Measurements from ENCODE around the gene CCR4.

DNA sequence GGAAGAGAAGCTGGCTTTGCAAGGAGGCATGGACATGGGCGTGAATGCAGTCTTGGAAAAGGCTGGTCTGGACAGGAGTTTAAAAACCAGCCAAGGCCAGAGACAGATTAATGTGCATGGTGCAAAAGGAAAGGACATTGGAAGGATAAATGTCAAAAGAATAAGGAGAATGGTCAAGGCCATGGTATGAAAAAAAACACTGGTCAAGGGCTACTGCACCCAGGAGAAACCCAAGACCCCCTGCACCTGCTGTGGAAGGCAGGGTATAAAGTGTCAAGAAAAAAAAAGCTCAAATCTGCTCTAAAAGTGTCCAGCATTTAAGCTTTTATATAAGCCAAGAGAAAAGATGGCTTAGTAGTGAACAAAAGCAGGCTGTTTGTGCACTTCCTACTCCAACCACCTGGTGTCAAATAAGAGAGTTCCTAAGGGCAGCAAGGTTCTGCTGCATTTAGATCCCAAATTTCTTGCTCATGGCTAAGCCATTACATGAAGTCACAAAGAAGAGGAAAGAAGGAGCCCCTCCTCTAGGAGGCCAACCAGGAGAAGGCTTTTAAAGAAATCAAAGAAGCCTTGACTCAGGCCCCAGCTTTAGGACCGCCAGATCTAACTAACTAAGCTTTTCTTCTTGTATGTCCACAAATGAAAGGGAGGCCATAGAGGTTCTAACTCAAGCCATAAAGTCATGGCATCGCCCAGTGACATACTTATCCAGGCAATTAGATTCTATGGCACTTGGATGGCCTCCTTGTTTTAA is 16.9 kb downstream of the CCR4 start:
- no peak for TF ChIP-seq ZNF24 (IDR thresholded peaks at IDR 0.05)
- TF ChIP-seq, protein P1, sequence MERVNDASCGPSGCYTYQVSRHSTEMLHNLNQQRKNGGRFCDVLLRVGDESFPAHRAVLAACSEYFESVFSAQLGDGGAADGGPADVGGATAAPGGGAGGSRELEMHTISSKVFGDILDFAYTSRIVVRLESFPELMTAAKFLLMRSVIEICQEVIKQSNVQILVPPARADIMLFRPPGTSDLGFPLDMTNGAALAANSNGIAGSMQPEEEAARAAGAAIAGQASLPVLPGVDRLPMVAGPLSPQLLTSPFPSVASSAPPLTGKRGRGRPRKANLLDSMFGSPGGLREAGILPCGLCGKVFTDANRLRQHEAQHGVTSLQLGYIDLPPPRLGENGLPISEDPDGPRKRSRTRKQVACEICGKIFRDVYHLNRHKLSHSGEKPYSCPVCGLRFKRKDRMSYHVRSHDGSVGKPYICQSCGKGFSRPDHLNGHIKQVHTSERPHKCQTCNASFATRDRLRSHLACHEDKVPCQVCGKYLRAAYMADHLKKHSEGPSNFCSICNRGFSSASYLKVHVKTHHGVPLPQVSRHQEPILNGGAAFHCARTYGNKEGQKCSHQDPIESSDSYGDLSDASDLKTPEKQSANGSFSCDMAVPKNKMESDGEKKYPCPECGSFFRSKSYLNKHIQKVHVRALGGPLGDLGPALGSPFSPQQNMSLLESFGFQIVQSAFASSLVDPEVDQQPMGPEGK (CRISPR knock-in tag; IDR thresholded peaks at IDR 0.05) = no peak

Measured in HepG2 (cell line).